Activated CD4-positive, alpha-beta T cell treated with anti-CD3 and anti-CD28 coated beads for 48 hours (primary cell): Measurements from ENCODE around the gene OVCH1.

ENCODE experiments used
- DNase-seq: peaks from one replicate; pipeline ENCODE4 v3.0.0-alpha.2; 2020

OVCH1 gene

GRCh38 chr12:29497588-29497987, at the start of gene OVCH1:
Gene OVCH1, minus strand, starts transcription at chr12:29497686. Its CDS starts 0 bp downstream, at chr12:29497686.
- no peak for DNase-seq

- no peak for DNase-seq
These were observed 49.7 kb upstream of the OVCH1 start for GRCh38 chr12:29547151-29547632.

GRCh38 chr12:29546000-29546399, 48.5 kb upstream of the OVCH1 start:
- no peak for DNase-seq

- DNase-seq: no peak
These were observed 47.6 kb upstream of the OVCH1 start for GRCh38 chr12:29545102-29545467.

- DNase-seq: no peak
These were observed 47.1 kb upstream of the OVCH1 start for GRCh38 chr12:29544428-29545101.

GRCh38 chr12:29543036-29543435, 45.5 kb upstream of the OVCH1 start:
- DNase-seq: no peak

- DNase-seq: no peak
These were observed 39.8 kb upstream of the OVCH1 start for GRCh38 chr12:29537298-29537697.

- no peak for DNase-seq
These were observed 37.4 kb upstream of the OVCH1 start for GRCh38 chr12:29534935-29535334.

GRCh38 chr12:29533815-29534489, 36.5 kb upstream of the OVCH1 start:
- DNase-seq: no peak

- no peak for DNase-seq
These were observed 34.0 kb upstream of the OVCH1 start for GRCh38 chr12:29531471-29531870.

GRCh38 chr12:29530436-29530835, 33.0 kb upstream of the OVCH1 start:
- DNase-seq: no peak

- DNase-seq: no peak
These were observed 30.7 kb upstream of the OVCH1 start for GRCh38 chr12:29528161-29528560.

GRCh38 chr12:29521951-29522350, 24.5 kb upstream of the OVCH1 start:
- DNase-seq: no peak

GRCh38 chr12:29519585-29520182, 22.2 kb upstream of the OVCH1 start:
- peak; percentile 24 for DNase-seq

GRCh38 chr12:29518407-29518806, 20.9 kb upstream of the OVCH1 start:
- no peak for DNase-seq

- no peak for DNase-seq
These were observed 19.8 kb upstream of the OVCH1 start for GRCh38 chr12:29517264-29517663.

- DNase-seq: no peak
These were observed 19.0 kb upstream of the OVCH1 start for GRCh38 chr12:29516431-29516875.

- DNase-seq: no peak
These were observed 13.2 kb upstream of the OVCH1 start for GRCh38 chr12:29510591-29511185.

GRCh38 chr12:29509503-29509902, 12.0 kb upstream of the OVCH1 start:
- no peak for DNase-seq

- DNase-seq: no peak
These were observed 11.5 kb upstream of the OVCH1 start for GRCh38 chr12:29508949-29509348.

- DNase-seq: no peak
These were observed 7.6 kb upstream of the OVCH1 start for GRCh38 chr12:29505122-29505521.

GRCh38 chr12:29503283-29503682, 5.8 kb upstream of the OVCH1 start:
- DNase-seq: no peak

- no peak for DNase-seq
These were observed 1.7 kb upstream of the OVCH1 start for GRCh38 chr12:29499235-29499634.

GRCh38 chr12:29492891-29493290, 4.6 kb downstream of the OVCH1 start:
- no peak for DNase-seq
